ENCODE data around the gene FAHD2B. TPM values are rescaled to one million over a fixed set of nuclear protein-coding genes. Genes with fewer than 3 reads are reported as not detected.
"Not testable (repeated sequence)": the region's sequence is repeated elsewhere in the genome, so short reads cannot be mapped to it uniquely, and the experiment has no call there.

FAHD2B gene, protein sequence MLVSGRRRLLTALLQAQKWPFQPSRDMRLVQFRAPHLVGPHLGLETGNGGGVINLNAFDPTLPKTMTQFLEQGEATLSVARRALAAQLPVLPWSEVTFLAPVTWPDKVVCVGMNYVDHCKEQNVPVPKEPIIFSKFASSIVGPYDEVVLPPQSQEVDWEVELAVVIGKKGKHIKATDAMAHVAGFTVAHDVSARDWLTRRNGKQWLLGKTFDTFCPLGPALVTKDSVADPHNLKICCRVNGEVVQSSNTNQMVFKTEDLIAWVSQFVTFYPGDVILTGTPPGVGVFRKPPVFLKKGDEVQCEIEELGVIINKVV
- 1 to 10 TPM; 3.8 to 7.8 TPM for polyA plus RNA-seq

DNA sequence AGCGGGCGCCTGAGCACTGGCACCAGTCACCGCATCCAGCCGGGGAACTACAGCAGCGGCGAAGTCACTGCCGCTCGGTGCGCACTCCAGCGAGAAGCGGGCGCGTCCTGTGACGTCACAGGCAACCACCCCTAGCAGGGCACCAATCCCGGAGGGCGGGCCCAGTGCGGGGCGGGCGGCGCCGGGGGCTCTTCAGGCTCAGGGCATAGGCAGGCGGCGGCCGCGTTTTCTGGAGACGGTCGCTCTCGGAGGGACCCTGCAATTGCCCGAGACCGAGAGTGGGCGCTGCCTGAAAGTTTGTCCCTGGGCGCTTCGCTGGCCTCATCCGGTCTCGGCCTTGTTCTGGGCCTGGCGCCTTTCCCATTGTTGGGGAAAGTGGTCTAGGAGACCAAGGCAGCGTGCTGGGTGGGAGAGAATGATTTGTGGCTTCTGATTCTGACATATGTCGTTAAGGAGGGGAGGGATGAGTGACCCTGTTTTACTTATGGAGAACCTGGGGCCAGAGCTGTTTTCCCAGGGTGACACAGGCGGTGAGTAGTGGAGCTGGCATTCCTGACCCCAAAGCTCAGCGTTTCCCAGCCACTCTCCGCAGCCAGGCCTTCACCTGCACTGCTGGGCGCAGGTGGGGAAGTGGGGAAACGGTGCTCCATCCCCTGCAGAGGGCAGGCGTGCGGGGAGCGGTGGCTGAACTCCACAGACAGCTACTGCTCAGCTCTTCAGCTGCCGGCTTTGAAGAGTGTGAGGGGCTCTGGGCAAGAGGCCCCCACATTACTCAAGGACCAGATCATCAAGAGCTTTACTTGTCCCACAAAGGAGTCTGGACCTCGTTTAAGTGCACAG, at the start of gene FAHD2B:
FAHD2B (minus strand) TSS at position 111 of the 840 bp plus-strand sequence. CDS start 3,176 bp downstream, outside the sequence.
- H3K9me3 ChIP-seq (ENCODE audit: control insufficient read depth in 2 of 2, insufficient read depth in 1 of 2, low read depth in 1 of 2, low read length in 1 of 2); H3K36me3 ChIP-seq (ENCODE audit: control insufficient read depth in 2 of 2, insufficient read depth in 2 of 2, low read length in 1 of 2); H3K4me1 ChIP-seq (ENCODE audit: control insufficient read depth in 2 of 2, insufficient read depth in 2 of 2, low read length in 1 of 2); H3K27me3 ChIP-seq (ENCODE audit: control insufficient read depth in 1 of 2, insufficient read depth in 2 of 2, low read length in 2 of 2): not testable (repeated sequence)
- 3 to 4% methylated on average over 37 to 43 of the region's 48 CpGs for WGBS, 2 donors
- peak within 1 kb of the TSS in 1 of 2 donors; percentile 33 for H3K4me3 ChIP-seq (ENCODE audit: low read depth in 1 of 2, low read length in 2 of 2)
- H3K27ac ChIP-seq (ENCODE audit: low read depth in 2 of 2, low read length in 1 of 2), result peak within 1 kb of the TSS in 1 of 2 donors; percentile 42

GRCh38 chr2:97144016-97144415, 49.3 kb upstream of the FAHD2B start:
- not testable (repeated sequence) for H3K4me1 ChIP-seq (ENCODE audit: control insufficient read depth in 2 of 2, insufficient read depth in 2 of 2, low read length in 1 of 2); H3K9me3 ChIP-seq (ENCODE audit: control insufficient read depth in 2 of 2, insufficient read depth in 1 of 2, low read depth in 1 of 2, low read length in 1 of 2); H3K36me3 ChIP-seq (ENCODE audit: control insufficient read depth in 2 of 2, insufficient read depth in 2 of 2, low read length in 1 of 2); H3K4me3 ChIP-seq (ENCODE audit: low read depth in 1 of 2, low read length in 2 of 2); H3K27me3 ChIP-seq (ENCODE audit: control insufficient read depth in 1 of 2, insufficient read depth in 2 of 2, low read length in 2 of 2); H3K27ac ChIP-seq (ENCODE audit: low read depth in 2 of 2, low read length in 1 of 2)
- 53 to 63% methylated on average over 3 of the region's 3 CpGs for WGBS, 2 donors

DNA sequence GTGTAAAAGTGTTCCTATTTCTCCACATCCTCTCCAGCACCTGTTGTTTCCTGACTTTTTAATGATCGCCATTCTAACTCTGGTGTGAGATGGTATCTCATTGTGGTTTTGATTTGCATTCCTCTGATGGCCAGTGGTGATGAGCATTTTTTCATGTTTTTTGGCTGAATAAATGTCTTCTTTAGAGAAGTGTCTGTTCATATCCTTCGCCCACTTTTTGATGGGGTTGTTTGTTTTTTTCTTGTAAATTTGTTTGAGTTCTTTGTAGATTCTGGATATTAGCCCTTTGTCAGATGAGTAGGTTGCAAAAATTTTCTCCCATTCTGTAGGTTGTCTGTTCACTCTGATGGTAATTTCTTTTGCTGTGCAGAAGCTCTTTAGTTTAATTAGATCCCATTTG, 34.4 kb upstream of the FAHD2B start:
- WGBS, 2 donors, result 88 to 98% methylated on average over 2 of the region's 2 CpGs
- not testable (repeated sequence) for H3K36me3 ChIP-seq (ENCODE audit: control insufficient read depth in 2 of 2, insufficient read depth in 2 of 2, low read length in 1 of 2); H3K9me3 ChIP-seq (ENCODE audit: control insufficient read depth in 2 of 2, insufficient read depth in 1 of 2, low read depth in 1 of 2, low read length in 1 of 2); H3K4me3 ChIP-seq (ENCODE audit: low read depth in 1 of 2, low read length in 2 of 2); H3K27me3 ChIP-seq (ENCODE audit: control insufficient read depth in 1 of 2, insufficient read depth in 2 of 2, low read length in 2 of 2); H3K27ac ChIP-seq (ENCODE audit: low read depth in 2 of 2, low read length in 1 of 2); H3K4me1 ChIP-seq (ENCODE audit: control insufficient read depth in 2 of 2, insufficient read depth in 2 of 2, low read length in 1 of 2)

DNA sequence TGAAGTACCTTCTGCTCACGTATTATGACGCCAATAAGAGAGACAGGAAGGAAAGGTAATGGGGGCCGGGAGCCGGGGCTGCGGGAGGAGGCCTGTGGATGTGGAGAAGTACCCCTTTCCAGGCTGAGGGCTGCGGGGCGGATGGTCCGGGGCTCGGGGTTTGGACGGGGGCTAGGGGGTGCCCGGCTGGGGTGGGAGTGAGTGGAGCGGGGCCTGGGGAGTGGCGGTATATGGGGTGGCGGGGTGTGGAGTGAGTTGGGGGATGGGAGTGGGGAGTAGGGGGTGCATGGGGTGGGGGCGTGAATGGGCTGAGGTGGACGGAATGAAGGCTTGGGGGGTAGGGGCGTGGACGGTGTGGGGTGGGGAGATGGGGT, 19.2 kb upstream of the FAHD2B start:
- 2% methylated on average over 13 to 18 of the region's 18 CpGs for WGBS, 2 donors
- H3K4me1 ChIP-seq (ENCODE audit: control insufficient read depth in 2 of 2, insufficient read depth in 2 of 2, low read length in 1 of 2); H3K36me3 ChIP-seq (ENCODE audit: control insufficient read depth in 2 of 2, insufficient read depth in 2 of 2, low read length in 1 of 2); H3K27me3 ChIP-seq (ENCODE audit: control insufficient read depth in 1 of 2, insufficient read depth in 2 of 2, low read length in 2 of 2); H3K9me3 ChIP-seq (ENCODE audit: control insufficient read depth in 2 of 2, insufficient read depth in 1 of 2, low read depth in 1 of 2, low read length in 1 of 2): not testable (repeated sequence)
- Histone ChIP-seq H3K27ac (ENCODE audit: low read depth in 2 of 2, low read length in 1 of 2) (peak overlapping the region; percentile 85 to 89), H3K4me3 (ENCODE audit: low read depth in 1 of 2, low read length in 2 of 2) (peak overlapping the region; percentile 56 to 66)

- WGBS, 2 donors, result 0 to 1% methylated on average over 31 to 62 of the region's 74 CpGs
- Histone ChIP-seq H3K27ac (ENCODE audit: low read depth in 2 of 2, low read length in 1 of 2) (peak within 1 kb of the TSS; percentile 94 to 95), H3K4me3 (ENCODE audit: low read depth in 1 of 2, low read length in 2 of 2) (peak within 1 kb of the TSS; percentile 56 to 66)
- not testable (repeated sequence) for H3K9me3 ChIP-seq (ENCODE audit: control insufficient read depth in 2 of 2, insufficient read depth in 1 of 2, low read depth in 1 of 2, low read length in 1 of 2); H3K36me3 ChIP-seq (ENCODE audit: control insufficient read depth in 2 of 2, insufficient read depth in 2 of 2, low read length in 1 of 2); H3K27me3 ChIP-seq (ENCODE audit: control insufficient read depth in 1 of 2, insufficient read depth in 2 of 2, low read length in 2 of 2); H3K4me1 ChIP-seq (ENCODE audit: control insufficient read depth in 2 of 2, insufficient read depth in 2 of 2, low read length in 1 of 2)
Measured at GRCh38 chr2:97113050-97113881, 18.6 kb upstream of the FAHD2B start, which contains the start of gene ANKRD36. Gene ANKRD36 (plus strand): TSS chr2:97113153. CDS start chr2:97113740, 587 bp downstream.

- H3K27me3 ChIP-seq (ENCODE audit: control insufficient read depth in 1 of 2, insufficient read depth in 2 of 2, low read length in 2 of 2); H3K4me1 ChIP-seq (ENCODE audit: control insufficient read depth in 2 of 2, insufficient read depth in 2 of 2, low read length in 1 of 2); H3K9me3 ChIP-seq (ENCODE audit: control insufficient read depth in 2 of 2, insufficient read depth in 1 of 2, low read depth in 1 of 2, low read length in 1 of 2); H3K36me3 ChIP-seq (ENCODE audit: control insufficient read depth in 2 of 2, insufficient read depth in 2 of 2, low read length in 1 of 2): not testable (repeated sequence)
- WGBS, 2 donors, result 0 to 1% methylated on average over 30 to 41 of the region's 44 CpGs
- Histone ChIP-seq H3K4me3 (ENCODE audit: low read depth in 1 of 2, low read length in 2 of 2) (peak overlapping the region; percentile 50 to 66), H3K27ac (ENCODE audit: low read depth in 2 of 2, low read length in 1 of 2) (peak overlapping the region; percentile 94 to 95)
Measured at GRCh38 chr2:97112320-97113049, 17.8 kb upstream of the FAHD2B start.

- not testable (repeated sequence) for H3K4me1 ChIP-seq (ENCODE audit: control insufficient read depth in 2 of 2, insufficient read depth in 2 of 2, low read length in 1 of 2); H3K4me3 ChIP-seq (ENCODE audit: low read depth in 1 of 2, low read length in 2 of 2); H3K9me3 ChIP-seq (ENCODE audit: control insufficient read depth in 2 of 2, insufficient read depth in 1 of 2, low read depth in 1 of 2, low read length in 1 of 2); H3K27ac ChIP-seq (ENCODE audit: low read depth in 2 of 2, low read length in 1 of 2); H3K27me3 ChIP-seq (ENCODE audit: control insufficient read depth in 1 of 2, insufficient read depth in 2 of 2, low read length in 2 of 2); H3K36me3 ChIP-seq (ENCODE audit: control insufficient read depth in 2 of 2, insufficient read depth in 2 of 2, low read length in 1 of 2)
- whole genome bisulfite sequencing, 2 donors, result 85 to 88% methylated on average over 9 of the region's 9 CpGs
Measured at GRCh38 chr2:97111246-97111645, 16.6 kb upstream of the FAHD2B start.

- H3K4me3 ChIP-seq (ENCODE audit: low read depth in 1 of 2, low read length in 2 of 2); H3K27ac ChIP-seq (ENCODE audit: low read depth in 2 of 2, low read length in 1 of 2); H3K9me3 ChIP-seq (ENCODE audit: control insufficient read depth in 2 of 2, insufficient read depth in 1 of 2, low read depth in 1 of 2, low read length in 1 of 2); H3K27me3 ChIP-seq (ENCODE audit: control insufficient read depth in 1 of 2, insufficient read depth in 2 of 2, low read length in 2 of 2); H3K4me1 ChIP-seq (ENCODE audit: control insufficient read depth in 2 of 2, insufficient read depth in 2 of 2, low read length in 1 of 2); H3K36me3 ChIP-seq (ENCODE audit: control insufficient read depth in 2 of 2, insufficient read depth in 2 of 2, low read length in 1 of 2): not testable (repeated sequence)
- 85 to 95% methylated on average over 2 of the region's 2 CpGs for WGBS, 2 donors
Measured at GRCh38 chr2:97106878-97107277, 12.2 kb upstream of the FAHD2B start.

- not testable (repeated sequence) for H3K27ac ChIP-seq (ENCODE audit: low read depth in 2 of 2, low read length in 1 of 2); H3K4me3 ChIP-seq (ENCODE audit: low read depth in 1 of 2, low read length in 2 of 2); H3K27me3 ChIP-seq (ENCODE audit: control insufficient read depth in 1 of 2, insufficient read depth in 2 of 2, low read length in 2 of 2); H3K36me3 ChIP-seq (ENCODE audit: control insufficient read depth in 2 of 2, insufficient read depth in 2 of 2, low read length in 1 of 2); H3K9me3 ChIP-seq (ENCODE audit: control insufficient read depth in 2 of 2, insufficient read depth in 1 of 2, low read depth in 1 of 2, low read length in 1 of 2); H3K4me1 ChIP-seq (ENCODE audit: control insufficient read depth in 2 of 2, insufficient read depth in 2 of 2, low read length in 1 of 2)
- 86% methylated on average over 3 of the region's 3 CpGs for WGBS, 2 donors
Measured at GRCh38 chr2:97098786-97099372, 4.2 kb upstream of the FAHD2B start.
